ENCODE measurements around the gene NTMT1. TPM values are rescaled to one million over a fixed set of nuclear protein-coding genes. Genes with fewer than 3 reads are reported as not detected.
"Not testable (repeated sequence)": the region's sequence is repeated elsewhere in the genome, so short reads cannot be mapped to it uniquely, and the experiment has no call there.

Gene NTMT1
- total RNA-seq, 1 experiment from 2014 or later: 39.2 TPM

DNA sequence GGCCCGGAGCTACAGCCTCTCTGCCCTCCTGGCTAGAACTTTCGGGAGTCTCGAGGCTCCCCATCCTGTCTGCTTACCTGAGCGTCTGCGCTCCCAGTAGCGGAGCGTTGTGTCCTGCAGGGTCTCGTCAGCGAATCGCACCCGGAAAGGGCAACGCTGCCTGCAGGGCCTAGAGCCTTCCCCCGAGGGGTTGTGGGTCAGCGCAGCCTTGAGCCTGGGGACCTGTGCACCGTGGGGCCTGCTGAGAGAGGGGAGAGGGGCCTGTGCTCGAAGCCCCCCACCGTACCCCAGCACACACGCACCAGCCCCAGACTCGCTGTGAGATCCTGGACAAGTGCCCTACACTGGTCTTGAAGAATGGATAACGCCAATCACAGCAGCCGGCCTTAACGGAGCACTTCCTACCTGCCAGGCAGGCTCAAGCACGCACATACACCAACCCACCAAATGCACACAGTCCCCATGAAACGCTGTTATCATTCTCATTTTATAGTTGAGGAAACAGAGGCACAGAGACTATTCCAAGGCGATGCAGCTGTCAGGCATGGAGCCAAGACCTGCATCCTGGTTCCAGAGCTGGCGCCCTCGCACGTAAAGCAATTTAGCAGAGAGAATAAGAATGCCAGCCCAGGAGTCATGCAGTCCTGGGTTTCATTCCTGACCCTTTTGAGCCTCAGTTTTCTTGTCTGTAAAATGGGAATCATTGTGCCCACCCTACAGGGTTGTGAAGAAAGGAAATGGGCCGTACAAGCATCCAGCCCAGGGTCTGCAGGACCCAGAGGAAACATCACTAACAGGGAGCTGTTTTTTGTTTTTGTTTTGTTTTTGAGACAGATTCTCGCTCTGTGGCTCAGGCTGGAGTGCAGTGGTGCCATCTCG is 10.3 kb upstream of the NTMT1 start:
- DNase-seq (ENCODE audit: low read depth): no peak

DNA sequence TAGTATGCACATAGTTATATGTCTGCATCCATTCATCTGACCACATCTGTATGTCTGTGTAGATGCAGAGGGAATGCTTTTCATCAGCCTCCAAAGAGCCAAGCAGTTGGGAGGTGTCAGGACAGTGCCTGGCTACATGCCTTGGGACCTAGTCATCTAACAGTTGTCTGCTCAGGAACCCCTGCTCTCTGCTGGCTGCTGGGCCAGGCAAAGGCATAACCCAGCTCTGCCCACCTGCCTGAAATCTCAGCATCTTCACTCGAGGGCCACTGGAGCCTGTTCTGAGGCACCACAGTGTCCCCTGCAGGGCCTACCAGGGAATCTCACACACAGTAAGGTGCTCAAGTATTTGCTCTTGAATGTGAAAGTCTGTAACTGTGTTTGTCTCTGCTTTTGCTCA is 8.8 kb upstream of the NTMT1 start:
- DNase-seq (ENCODE audit: low read depth): peak; percentile 62

- DNase-seq (ENCODE audit: low read depth): peak; percentile 44
Measured at GRCh38 chr9:129619787-129620668, 5.9 kb upstream of the NTMT1 start.

GRCh38 chr9:129620669-129621295 is 5.2 kb upstream of the NTMT1 start, which contains the start of gene C9orf50:
Gene C9orf50, minus strand, starts transcription at chr9:129621101. Its CDS starts 527 bp downstream, at chr9:129620574.
- DNase-seq (ENCODE audit: low read depth): no peak

- no peak for DNase-seq (ENCODE audit: low read depth)
Measured at GRCh38 chr9:129623331-129623730, 2.6 kb upstream of the NTMT1 start.

- peak; percentile 46 for DNase-seq (ENCODE audit: low read depth)
Measured at GRCh38 chr9:129624168-129624759, 1.7 kb upstream of the NTMT1 start.

DNA sequence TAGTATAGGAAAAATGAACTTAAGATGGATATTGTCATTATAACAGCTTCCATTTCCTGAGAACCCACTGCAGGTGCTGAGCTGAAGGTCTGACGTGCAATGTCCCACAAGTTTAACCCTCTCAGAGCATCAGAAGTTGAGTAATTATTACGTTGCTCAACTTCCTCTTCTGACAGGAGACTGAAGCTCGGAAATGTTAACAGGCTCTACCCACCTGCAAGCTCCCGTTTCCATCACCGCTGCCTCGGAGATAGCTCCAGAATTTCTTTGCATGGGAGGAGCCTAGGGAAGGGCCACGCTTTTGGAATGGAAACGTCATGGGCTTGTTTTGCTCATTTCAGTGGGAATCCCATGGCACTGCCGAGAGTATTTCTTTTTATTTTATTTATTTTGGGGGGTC is 1.0 kb upstream of the NTMT1 start:
- DNase-seq (ENCODE audit: low read depth): peak; percentile 43

- DNase-seq (ENCODE audit: low read depth): peak; percentile 42
Measured at GRCh38 chr9:129626625-129627284, 792 bp downstream of the NTMT1 start.

DNA sequence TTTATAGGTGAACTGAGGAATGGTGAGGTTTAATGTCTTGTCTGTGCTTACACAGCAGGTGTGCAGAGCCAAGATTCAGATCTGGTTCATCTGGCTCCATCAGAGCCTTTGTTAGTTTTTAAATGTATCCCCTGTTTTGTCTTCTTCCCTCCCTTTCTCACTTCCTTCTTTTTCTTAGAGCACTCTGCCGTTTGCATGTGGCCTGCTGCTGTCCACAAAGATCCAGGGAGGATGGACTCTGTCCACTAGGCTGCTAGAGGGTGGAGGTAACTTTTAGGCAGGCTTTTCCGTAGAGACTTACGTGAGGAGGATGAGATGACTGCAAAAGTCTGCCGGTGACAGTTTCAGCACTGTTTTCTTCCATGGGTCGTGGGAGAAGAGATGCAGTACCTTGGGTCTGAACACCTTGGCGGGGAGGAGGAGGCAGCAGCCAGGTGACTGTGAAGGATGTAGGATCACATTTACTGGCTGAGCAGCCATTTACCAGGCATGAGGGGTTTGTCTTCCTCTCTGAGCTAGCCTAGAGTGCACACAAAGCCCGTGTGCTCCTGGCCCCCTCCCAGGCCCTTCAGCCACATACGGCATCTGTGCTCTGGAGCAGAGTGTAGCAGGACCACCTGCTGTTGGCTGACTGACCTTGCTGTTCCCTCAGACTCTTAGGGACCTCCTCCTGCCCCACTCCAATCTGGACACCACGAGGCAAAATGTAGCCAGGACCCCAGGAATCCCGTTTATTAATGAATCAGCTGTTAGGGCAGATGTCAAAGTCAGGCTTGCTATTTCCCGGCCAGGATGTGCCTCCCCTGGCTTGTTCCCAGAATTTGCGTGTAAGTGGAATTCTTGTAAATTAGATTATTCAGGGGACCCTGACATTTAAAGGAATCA is 1.8 kb downstream of the NTMT1 start:
- no peak for DNase-seq (ENCODE audit: low read depth)

GRCh38 chr9:129628709-129629108 is 2.7 kb downstream of the NTMT1 start:
- DNase-seq (ENCODE audit: low read depth): no peak

DNA sequence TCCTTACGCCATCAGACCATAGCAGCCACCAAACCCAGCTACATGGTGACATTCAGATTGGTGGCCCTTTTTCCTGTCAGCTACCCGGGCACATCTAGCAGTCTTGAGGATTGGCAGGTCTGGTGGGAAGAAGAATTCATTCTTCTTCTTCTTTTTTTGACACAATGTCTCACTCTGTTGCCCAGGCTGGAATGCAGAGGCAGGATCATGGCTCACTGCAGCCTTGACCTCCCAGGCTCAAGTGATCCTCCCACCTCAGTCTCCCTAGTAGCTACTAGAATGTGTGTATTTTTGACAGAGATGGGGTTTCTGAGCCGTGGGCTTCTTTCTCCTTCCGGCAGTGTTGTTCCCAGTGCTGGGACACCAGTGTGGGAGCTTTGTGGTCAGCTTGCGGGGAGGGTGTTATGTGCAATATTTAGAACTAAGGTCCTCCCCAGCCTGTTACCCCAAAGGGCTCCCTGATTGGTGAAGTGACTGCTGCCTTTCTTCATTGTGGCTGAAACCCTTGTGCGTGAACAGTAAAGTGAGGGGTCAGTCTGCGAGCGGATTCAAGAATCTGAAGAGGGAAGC is 3.4 kb downstream of the NTMT1 start:
- no peak for DNase-seq (ENCODE audit: low read depth)

- peak; percentile 87 for DNase-seq (ENCODE audit: low read depth)
Measured at GRCh38 chr9:129630967-129631673, 5.2 kb downstream of the NTMT1 start.

- no peak for DNase-seq (ENCODE audit: low read depth)
Measured at GRCh38 chr9:129631674-129632129, 5.7 kb downstream of the NTMT1 start.

- peak; percentile 53 for DNase-seq (ENCODE audit: low read depth)
Measured at GRCh38 chr9:129632460-129632859, 6.5 kb downstream of the NTMT1 start.

DNA sequence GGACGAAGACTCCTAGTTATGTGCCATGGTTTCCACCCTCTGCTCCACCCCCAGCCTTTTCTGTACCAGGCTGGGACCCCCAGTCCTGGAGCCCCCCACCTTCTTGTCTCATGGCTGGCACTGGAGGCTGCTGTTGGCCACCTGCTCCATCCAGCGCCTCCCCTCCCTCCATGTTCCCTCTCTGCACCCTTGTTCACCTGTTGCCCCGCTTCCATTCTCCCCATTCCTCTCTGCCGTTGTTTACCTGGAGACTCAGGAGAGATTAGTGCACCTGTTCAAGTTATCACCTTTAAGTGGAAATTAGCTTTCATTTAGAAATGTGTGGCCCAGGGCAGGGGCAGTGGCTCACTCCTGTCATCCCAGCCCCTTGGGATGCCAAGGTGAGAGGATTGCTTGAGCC is 7.2 kb downstream of the NTMT1 start:
- DNase-seq (ENCODE audit: low read depth): no peak

GRCh38 chr9:129633848-129634247 is 7.9 kb downstream of the NTMT1 start:
- DNase-seq (ENCODE audit: low read depth): no peak

DNA sequence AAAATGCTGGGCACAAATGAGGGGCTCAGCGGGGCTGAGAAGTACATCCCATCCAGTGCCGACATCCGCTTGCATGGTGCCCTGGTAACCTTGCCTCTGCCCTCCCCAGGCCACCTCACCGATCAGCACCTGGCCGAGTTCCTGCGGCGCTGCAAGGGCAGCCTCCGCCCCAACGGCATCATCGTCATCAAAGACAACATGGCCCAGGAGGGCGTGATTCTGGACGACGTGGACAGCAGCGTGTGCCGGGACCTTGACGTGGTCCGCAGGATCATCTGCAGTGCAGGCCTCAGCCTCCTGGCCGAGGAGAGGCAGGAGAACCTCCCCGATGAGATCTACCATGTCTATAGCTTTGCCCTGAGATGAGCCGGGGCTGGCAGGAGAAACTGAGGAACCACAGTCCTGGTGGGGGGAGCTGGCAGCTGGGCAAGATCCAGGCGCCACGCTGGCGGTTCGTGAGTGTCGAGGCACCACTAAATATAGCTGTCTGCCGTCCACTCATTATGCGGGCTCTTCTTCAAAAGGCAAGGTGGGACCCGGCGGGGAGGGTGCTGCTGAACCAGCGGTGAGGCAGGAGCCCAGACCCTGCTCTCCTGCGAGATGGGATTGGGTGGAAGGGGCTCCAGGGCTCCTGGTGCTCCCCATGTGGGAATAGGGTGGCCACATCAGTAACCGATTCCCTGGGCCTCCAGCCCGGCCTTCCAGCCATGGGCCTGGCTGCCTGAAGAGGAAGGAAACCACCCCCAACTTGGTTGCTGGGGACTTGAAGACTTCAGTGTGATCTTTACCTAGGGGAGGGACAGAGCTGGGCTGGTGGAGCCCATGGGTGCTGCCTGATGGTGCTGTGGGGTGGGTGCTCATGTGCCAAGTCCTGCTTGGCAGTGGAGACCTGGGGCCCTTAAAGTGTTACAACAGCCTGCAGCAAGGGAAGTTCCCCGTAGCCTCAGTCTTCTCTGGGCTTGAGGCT is 9.4 kb downstream of the NTMT1 start:
- DNase-seq (ENCODE audit: low read depth): no peak

DNA sequence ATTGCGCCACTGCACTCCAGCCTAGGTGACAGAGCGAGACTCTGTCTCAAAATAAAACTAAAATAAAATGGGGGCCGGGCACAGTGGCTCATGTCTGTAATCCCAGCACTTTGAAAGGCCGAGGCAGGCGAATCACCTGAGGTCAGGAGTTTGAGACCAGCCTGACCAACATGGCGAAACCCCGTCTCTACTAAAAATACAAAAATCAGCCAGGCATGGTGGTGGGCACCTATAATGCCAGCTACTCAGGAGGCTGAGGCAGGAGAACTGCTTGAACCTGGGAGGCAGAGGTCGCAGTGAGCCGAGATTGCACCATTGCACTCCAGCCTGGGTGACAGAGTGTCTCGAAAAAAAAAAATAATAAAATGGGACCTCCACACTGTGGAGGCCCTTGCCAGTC is 10.4 kb downstream of the NTMT1 start:
- not testable (repeated sequence) for DNase-seq (ENCODE audit: low read depth)

Measured in RPMI7951 (cell line).